Endothelial cell of umbilical vein (primary cell): ENCODE results near the gene CACNA2D2. TPM values are rescaled to one million over a fixed set of nuclear protein-coding genes. Genes with fewer than 3 reads are reported as not detected.

Source experiments
- BruUV-seq: library from RNA; stranded (reverse); fragments of 400-500 nt; replicated peaks from 2 replicates; lab custom pipeline; 2021; lab: Mats Ljungman, UMichigan
- CTCF ChIA-PET: fragments of 300-600, 350-600 bp; sonication (Branson Sonifier 250); formaldehyde crosslinking; loops from one replicate; lab custom pipeline; 2021; ENCODE audit warnings: antibody characterized with exemption, inconsistent platforms; lab: Charles Lee
- POLR2A ChIA-PET: fragments of 300-600, 350-600 bp; sonication (Branson Sonifier 250); formaldehyde crosslinking; loops from one replicate; lab custom pipeline; 2021; ENCODE audit warnings: antibody characterized with exemption, inconsistent platforms; lab: Charles Lee
- DNase-seq: peaks from one replicate; pipeline ENCODE4 v3.0.0-alpha.2; 2011; ENCODE audit warnings: low read depth, low spot score
- FAIRE-seq: peaks from 2 replicates; lab custom pipeline; 2011; peaks lifted over from hg19 to GRCh38; lab: Jason Lieb, UNC
- H2AFZ ChIP-seq: 2 replicates; pipeline ENCODE4 v1.6.0; 2012; ENCODE audit warnings: low read depth, low read length, control low read depth, inconsistent platforms
- H3K27ac ChIP-seq: 2 replicates; pipeline ENCODE4 v1.5.1; 2011; ENCODE audit warnings: low read depth, mild to moderate bottlenecking, control low read depth, low read length, moderate library complexity; ENCODE audit not compliant: insufficient read depth
- H3K27me3 ChIP-seq, 2 experiments: 2 replicates each; pipeline versions ENCODE4 v1.6.0 to v1.6.1; 2011; ENCODE audit warnings: low read length in 2 of 2, mixed read lengths in 1 of 2; ENCODE audit not compliant: control insufficient read depth in 2 of 2, insufficient read depth in 2 of 2
- H3K36me3 ChIP-seq, 2 experiments: 2 replicates in 1 of 2; 3 replicates in 1 of 2; pipeline ENCODE4 v1.5.1; 2011; ENCODE audit warnings: low read length in 2 of 2, mild to moderate bottlenecking in 1 of 2, moderate library complexity in 1 of 2; ENCODE audit not compliant: control insufficient read depth in 2 of 2, insufficient read depth in 2 of 2; ENCODE audit errors: extremely low read depth in 1 of 2
- H3K4me1 ChIP-seq: 3 replicates; pipeline ENCODE4 v1.5.1; 2011; ENCODE audit warnings: mild to moderate bottlenecking, low read length; ENCODE audit not compliant: control insufficient read depth, insufficient read depth; ENCODE audit errors: extremely low read depth
- H3K4me2 ChIP-seq: 2 replicates; pipeline ENCODE4 v1.6.1; 2011; ENCODE audit warnings: low read length, control low read depth, mixed read lengths; ENCODE audit not compliant: insufficient read depth
- H3K4me3 ChIP-seq, 3 experiments: fragments of 200-600 bp in 1 of 3; sonication (generic), shearing (Covaris generic) in 1 of 3; replicated peaks in 1 of 3; 2 replicates each; pipeline ENCODE4 v1.5.1; 2011 to 2016; ENCODE audit warnings: control low read depth in 3 of 3, low read length in 3 of 3, mild to moderate bottlenecking in 2 of 3, inconsistent platforms in 1 of 3, low read depth in 1 of 3, moderate library complexity in 1 of 3; ENCODE audit not compliant: insufficient read depth in 1 of 3
- H3K79me2 ChIP-seq: 2 replicates; pipeline ENCODE4 v1.6.0; 2012; ENCODE audit warnings: low read length, inconsistent platforms; ENCODE audit not compliant: control insufficient read depth, insufficient read depth
- H3K9ac ChIP-seq: replicated peaks from 2 replicates; pipeline ENCODE3; 2011; ENCODE audit warnings: low read length, control low read depth; ENCODE audit not compliant: insufficient read depth; ENCODE audit errors: extremely low read depth
- H3K9me1 ChIP-seq: replicated peaks from 3 replicates; pipeline ENCODE4 v1.6.0; 2011; ENCODE audit warnings: mild to moderate bottlenecking, low read length; ENCODE audit not compliant: control insufficient read depth, insufficient read depth; ENCODE audit errors: extremely low read depth
- H3K9me3 ChIP-seq: replicated peaks from 2 replicates; pipeline ENCODE4 v1.5.1; 2012; ENCODE audit warnings: low read length, inconsistent platforms; ENCODE audit not compliant: control insufficient read depth, insufficient read depth
- H4K20me1 ChIP-seq: replicated peaks from 2 replicates; pipeline ENCODE3; 2011; ENCODE audit warnings: mild to moderate bottlenecking, low read length; ENCODE audit not compliant: control insufficient read depth, insufficient read depth; ENCODE audit errors: extremely low read depth
- EZH2 ChIP-seq: IDR thresholded peaks from 2 replicates; pipeline ENCODE4 v1.6.1; 2012; ENCODE audit warnings: borderline replicate concordance, low read depth, mild to moderate bottlenecking, moderate library complexity, low read length, inconsistent platforms; ENCODE audit not compliant: severe bottlenecking
- FOS ChIP-seq: IDR thresholded peaks from 2 replicates; pipeline ENCODE4 v1.6.1; 2011; ENCODE audit warnings: mild to moderate bottlenecking, low read length, moderate library complexity, borderline replicate concordance; ENCODE audit not compliant: insufficient read depth
- GATA2 ChIP-seq: IDR thresholded peaks from 2 replicates; pipeline ENCODE4 v1.7.0; 2011; ENCODE audit warnings: low read depth, mild to moderate bottlenecking, moderate library complexity, mixed read lengths, low read length; ENCODE audit not compliant: insufficient read length, insufficient read depth
- JUN ChIP-seq: IDR thresholded peaks from 2 replicates; pipeline ENCODE4 v1.6.1; 2011; ENCODE audit warnings: borderline replicate concordance, low read depth; ENCODE audit not compliant: insufficient read length, insufficient read depth
- MYC ChIP-seq: IDR thresholded peaks from one replicate; pipeline ENCODE4 v1.6.1; 2011; ENCODE audit warnings: mild to moderate bottlenecking, low read depth, low read length
- POLR2A ChIP-seq: IDR thresholded peaks from 2 replicates; pipeline ENCODE4 v1.6.1; 2012; ENCODE audit warnings: low read depth, mild to moderate bottlenecking, control low read depth, low read length
- POLR2AphosphoS5 ChIP-seq: IDR thresholded peaks from 2 replicates; pipeline ENCODE4 v1.6.1; 2012; ENCODE audit warnings: low read depth, mild to moderate bottlenecking, control low read depth, low read length, moderate library complexity; ENCODE audit not compliant: insufficient read depth
- dilution Hi-C: fragments of 300-500 bp; cut with MboI; formaldehyde crosslinking; loops from one replicate; pipeline ENCODE4 v1.15.0; 2019; ENCODE audit warnings: low sequenced_read_pairs; ENCODE audit not compliant: extremely low pct_ligation_motif_present
- intact Hi-C: fragments of 100-400 bp; cut with micrococcal nuclease; formaldehyde crosslinking; loops from one replicate; pipeline ENCODE4 v1.10.0; 2022
- polyA plus RNA-seq, 4 experiments: library from polyadenylated mRNA; depleted of rRNA in 3 of 4; stranded (reverse) in 3 of 4; unstranded in 1 of 4; fragments of >200 nt; gene quantifications; 2 replicates each; pipeline versions ENCODE4 v1.2.1 to v1.2.3, GENCODE V29; 2011 to 2012; ENCODE audit warnings: missing spikeins in 1 of 4
- total RNA-seq: library from RNA; stranded (reverse); gene quantifications from 2 replicates; pipeline ENCODE4 v1.2.3, GENCODE V29; 2021
- TF ChIP-seq, protein P1 (sequence below): IDR thresholded peaks from 2 replicates; pipeline ENCODE4 v1.6.1; 2011; ENCODE audit not compliant: insufficient read depth, insufficient read length
- TF ChIP-seq, protein P2 (sequence below), 2 donors: IDR thresholded peaks; 1 replicate in 1 of 2; 2 replicates in 1 of 2; pipeline ENCODE4 v1.5.1; 2011; ENCODE audit warnings: low read length in 2 of 2, mild to moderate bottlenecking in 2 of 2, moderate library complexity in 2 of 2, control low read depth in 1 of 2, inconsistent platforms in 1 of 2, low read depth in 1 of 2; ENCODE audit not compliant: insufficient read depth in 1 of 2; ENCODE audit errors: extremely low read depth in 1 of 2

Gene CACNA2D2
- total and polyA plus RNA-seq, 2 donors (not counting 3 experiments of a cell fraction or from before 2014, with no cell fraction given), result 0.15 TPM; not detected in 1

DNA sequence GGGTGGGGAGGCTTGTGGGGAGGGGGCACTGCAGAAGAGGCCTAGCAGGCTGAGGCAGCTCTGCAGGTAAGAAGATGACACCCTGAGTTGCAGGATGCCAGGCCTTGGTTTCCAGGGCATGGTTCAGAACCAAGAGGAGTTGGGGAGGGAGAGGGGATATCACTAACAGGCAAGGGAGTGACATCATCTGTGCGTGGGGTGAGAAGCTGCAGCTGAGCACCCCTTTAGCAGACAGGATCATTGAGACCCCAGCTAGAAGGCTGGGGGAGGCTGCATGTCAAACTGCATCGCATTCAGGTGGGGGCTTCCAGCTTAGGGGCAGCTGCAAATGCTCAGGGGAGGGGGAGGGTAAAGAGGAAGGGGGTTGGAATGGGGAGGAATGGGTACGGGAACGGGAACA is 23.0 kb downstream of the CACNA2D2 start:
- no peak overlapping the region for H2AFZ ChIP-seq
- H3K4me2 ChIP-seq, result no peak overlapping the region
- no peaks in the 10 kb centered on the region for H3K36me3 ChIP-seq
- H3K9me1 ChIP-seq, result no peaks in the 10 kb centered on the region
- no peak for DNase-seq
- no peaks in the 10 kb centered on the region for H3K9me3 ChIP-seq
- CTCF ChIA-PET, result interaction anchor here (0.6 kb wide), 1 partner anchor 676 kb away, joined by 5 read pairs; no protein-coding TSS in a partner anchor
- H3K9ac ChIP-seq, result no peak overlapping the region
- dilution Hi-C loops, result no loop called here
- intact Hi-C loops, result no loop called here
- BruUV-seq, result no TSS peak
- H3K79me2 ChIP-seq, result no peaks in the 10 kb centered on the region
- no peaks in the 10 kb centered on the region for H3K4me1 ChIP-seq
- no peak for FAIRE-seq
- no peaks in the 10 kb centered on the region for H3K27me3 ChIP-seq
- no peaks in the 10 kb centered on the region for H4K20me1 ChIP-seq
- H3K4me3 ChIP-seq, result no peak overlapping the region
- H3K27ac ChIP-seq, result no peak overlapping the region
- TF ChIP-seq POLR2A, result no peak
- TF ChIP-seq FOS, result no peak
- POLR2A ChIA-PET, result no interaction called here

DNA sequence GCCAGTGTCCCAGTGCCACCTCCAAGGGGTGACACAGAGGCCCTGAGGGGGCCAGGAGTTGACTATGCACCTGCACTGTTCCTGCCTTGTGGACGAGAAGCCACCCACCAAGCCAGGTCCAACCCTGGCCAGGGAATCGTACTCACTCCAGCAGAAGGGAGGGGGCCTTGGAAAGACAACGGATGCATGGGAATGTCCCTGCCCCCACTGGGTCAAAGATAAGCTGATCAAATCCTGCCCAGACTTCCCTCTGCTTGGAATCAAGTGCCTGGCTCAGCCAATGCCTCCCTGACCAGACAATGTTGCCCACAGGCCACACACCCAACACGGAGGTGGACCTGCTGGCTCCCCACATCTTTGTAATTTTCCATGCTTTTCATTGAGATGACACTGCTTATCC is 23.9 kb downstream of the CACNA2D2 start:
- no peaks in the 10 kb centered on the region for H3K27me3 ChIP-seq
- DNase-seq (no peak), FAIRE-seq (no peak)
- no peak overlapping the region for H3K27ac ChIP-seq
- no peak overlapping the region for H3K4me2 ChIP-seq
- POLR2A ChIA-PET, result no interaction called here
- no TSS peak for BruUV-seq
- intact Hi-C loops (no loop called here), dilution Hi-C loops (no loop called here)
- H3K4me3 ChIP-seq, result no peak overlapping the region
- TF ChIP-seq, protein P1, sequence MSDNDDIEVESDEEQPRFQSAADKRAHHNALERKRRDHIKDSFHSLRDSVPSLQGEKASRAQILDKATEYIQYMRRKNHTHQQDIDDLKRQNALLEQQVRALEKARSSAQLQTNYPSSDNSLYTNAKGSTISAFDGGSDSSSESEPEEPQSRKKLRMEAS, result no peak
- TF ChIP-seq MYC (no peak), FOS (no peak), JUN (no peak), GATA2 (no peak), POLR2A (no peak), POLR2AphosphoS5 (no peak), EZH2 (no peak)
- TF ChIP-seq, protein P2, sequence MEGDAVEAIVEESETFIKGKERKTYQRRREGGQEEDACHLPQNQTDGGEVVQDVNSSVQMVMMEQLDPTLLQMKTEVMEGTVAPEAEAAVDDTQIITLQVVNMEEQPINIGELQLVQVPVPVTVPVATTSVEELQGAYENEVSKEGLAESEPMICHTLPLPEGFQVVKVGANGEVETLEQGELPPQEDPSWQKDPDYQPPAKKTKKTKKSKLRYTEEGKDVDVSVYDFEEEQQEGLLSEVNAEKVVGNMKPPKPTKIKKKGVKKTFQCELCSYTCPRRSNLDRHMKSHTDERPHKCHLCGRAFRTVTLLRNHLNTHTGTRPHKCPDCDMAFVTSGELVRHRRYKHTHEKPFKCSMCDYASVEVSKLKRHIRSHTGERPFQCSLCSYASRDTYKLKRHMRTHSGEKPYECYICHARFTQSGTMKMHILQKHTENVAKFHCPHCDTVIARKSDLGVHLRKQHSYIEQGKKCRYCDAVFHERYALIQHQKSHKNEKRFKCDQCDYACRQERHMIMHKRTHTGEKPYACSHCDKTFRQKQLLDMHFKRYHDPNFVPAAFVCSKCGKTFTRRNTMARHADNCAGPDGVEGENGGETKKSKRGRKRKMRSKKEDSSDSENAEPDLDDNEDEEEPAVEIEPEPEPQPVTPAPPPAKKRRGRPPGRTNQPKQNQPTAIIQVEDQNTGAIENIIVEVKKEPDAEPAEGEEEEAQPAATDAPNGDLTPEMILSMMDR (IDR thresholded peaks at IDR 0.05; ENCODE audit: extremely low read depth in 1 of 2, insufficient read depth in 1 of 2, low read depth in 1 of 2, low read length in 2 of 2), result no peak
- no peak overlapping the region for H2AFZ ChIP-seq
- CTCF ChIA-PET, result interaction anchor here (1.4 kb wide), 1 partner anchor 63 kb away, joined by 3 read pairs; no protein-coding TSS in a partner anchor
- no peaks in the 10 kb centered on the region for H3K9me3 ChIP-seq
- no peaks in the 10 kb centered on the region for H3K9me1 ChIP-seq
- no peak overlapping the region for H3K9ac ChIP-seq
- no peaks in the 10 kb centered on the region for H3K79me2 ChIP-seq
- peaks cover under 1% of the 10 kb centered on the region for H3K4me1 ChIP-seq
- H3K36me3 ChIP-seq, result no peaks in the 10 kb centered on the region
- H4K20me1 ChIP-seq, result no peaks in the 10 kb centered on the region
